BLaER1 treated with 17β-estradiol and CSF1 and Interleukin-3, amounts not matched to agents 10 nM and 100 nM (cell line): Measurements from ENCODE around the gene PADI1.

Source experiments
- H3K27ac ChIP-seq, 11 experiments: shearing (Covaris generic); formaldehyde crosslinking; 2 replicates each; pipeline ENCODE4 v1.8.1; 2022
- H3K27me3 ChIP-seq, 11 experiments: shearing (Covaris generic); formaldehyde crosslinking; 2 replicates each; pipeline ENCODE4 v1.8.1; 2022
- H3K36me3 ChIP-seq, 11 experiments: shearing (Covaris generic); formaldehyde crosslinking; 2 replicates each; pipeline ENCODE4 v1.8.1; 2022
- H3K4me1 ChIP-seq, 10 experiments: shearing (Covaris generic); formaldehyde crosslinking; 2 replicates each; pipeline ENCODE4 v1.8.1; 2022
- H3K4me2 ChIP-seq, 11 experiments: shearing (Covaris generic); formaldehyde crosslinking; 2 replicates each; pipeline ENCODE4 v1.8.1; 2022
- H3K4me3 ChIP-seq, 10 experiments: shearing (Covaris generic); formaldehyde crosslinking; 2 replicates each; pipeline ENCODE4 v1.8.1; 2022
- H3K9ac ChIP-seq, 11 experiments: shearing (Covaris generic); formaldehyde crosslinking; 2 replicates each; pipeline ENCODE4 v1.8.1; 2022
- H3K9me3 ChIP-seq, 11 experiments: shearing (Covaris generic); formaldehyde crosslinking; replicated peaks in 1 of 11; 2 replicates each; pipeline ENCODE4 v1.8.1; 2022
- H4K20me1 ChIP-seq, 11 experiments: shearing (Covaris generic); formaldehyde crosslinking; 2 replicates each; pipeline ENCODE4 v1.8.1; 2022
- Cebpa-rat ChIP-seq, 11 experiments: shearing (Covaris generic); IDR thresholded peaks; 2 replicates each; pipeline ENCODE4 v1.8.1; 2022

The PADI1 gene

GRCh38 chr1:17207966-17208418 is 3.1 kb downstream of the PADI1 start:
- peak overlapping the region in 5 of 11 experiments; percentile 5 to 41 (median 23); a peak in 5 of 22 replicates for H3K9ac ChIP-seq
- peaks cover 0 to 22% (median 2%) of the 10 kb centered on the region in 11 experiments; a peak in 11 of 22 replicates for H3K27me3 ChIP-seq
- TF ChIP-seq Cebpa-rat (IDR thresholded peaks at IDR 0.05), result no peak
- peak overlapping the region; percentile 73 to 97 (median 88) for H3K4me2 ChIP-seq
- H3K27ac ChIP-seq, result peak overlapping the region in 9 of 11 experiments; percentile 11 to 62 (median 34); a peak in 11 of 22 replicates
- no peaks in the 10 kb centered on the region for H3K36me3 ChIP-seq
- peaks cover 0 to 12% (median 0%) of the 10 kb centered on the region in 11 experiments; a peak in 3 of 22 replicates for H4K20me1 ChIP-seq
- 0 out of 20 replicates have a peak overlapping the region, but pooled peaks of 1 of the 10 experiments have one; percentile 34 for H3K4me3 ChIP-seq
- peaks cover 43 to 71% (median 67%) of the 10 kb centered on the region in 10 experiments for H3K4me1 ChIP-seq
- H3K9me3 ChIP-seq, result no peaks in the 10 kb centered on the region

- H3K9me3 ChIP-seq, result no peaks in the 10 kb centered on the region
- peak overlapping the region in 1 of 11 experiments; percentile 14; a peak in 2 of 22 replicates for H3K9ac ChIP-seq
- peaks cover 0 to 28% (median 7%) of the 10 kb centered on the region in 11 experiments; a peak in 15 of 22 replicates for H3K27me3 ChIP-seq
- H3K4me2 ChIP-seq, result peak overlapping the region; percentile 73 to 97 (median 88)
- H4K20me1 ChIP-seq, result peaks cover 0 to 12% (median 0%) of the 10 kb centered on the region in 11 experiments; a peak in 3 of 22 replicates
- TF ChIP-seq Cebpa-rat (IDR thresholded peaks at IDR 0.05), result no peak
- H3K27ac ChIP-seq, result peak overlapping the region in 6 of 11 experiments; percentile 17 to 62 (median 40); a peak in 7 of 22 replicates
- H3K4me1 ChIP-seq, result peaks cover 47 to 76% (median 72%) of the 10 kb centered on the region in 10 experiments
- H3K4me3 ChIP-seq, result no peak overlapping the region
- H3K36me3 ChIP-seq, result no peaks in the 10 kb centered on the region
Observed at GRCh38 chr1:17208546-17208945, 3.6 kb downstream of the PADI1 start.

GRCh38 chr1:17209430-17209829 is 4.5 kb downstream of the PADI1 start:
- Histone ChIP-seq H3K27ac (no peak overlapping the region), H3K36me3 (no peaks in the 10 kb centered on the region), H3K4me3 (no peak overlapping the region), H3K27me3 (peaks cover 0 to 33% (median 11%) of the 10 kb centered on the region in 11 experiments; a peak in 15 of 22 replicates), H3K9me3 (no peaks in the 10 kb centered on the region), H3K4me2 (peak overlapping the region in 9 of 11 experiments; percentile 73 to 97 (median 90); a peak in 18 of 22 replicates), H4K20me1 (peaks cover 0 to 12% (median 0%) of the 10 kb centered on the region in 11 experiments; a peak in 3 of 22 replicates), H3K4me1 (peaks cover 47 to 85% (median 81%) of the 10 kb centered on the region in 10 experiments), H3K9ac (no peak overlapping the region)
- no peak for TF ChIP-seq Cebpa-rat (IDR thresholded peaks at IDR 0.05)

GRCh38 chr1:17210176-17210575 is 5.2 kb downstream of the PADI1 start:
- Histone ChIP-seq H3K27ac (no peak overlapping the region), H4K20me1 (peaks cover 0 to 14% (median 0%) of the 10 kb centered on the region in 11 experiments; a peak in 3 of 22 replicates), H3K9ac (no peak overlapping the region), H3K4me3 (no peak overlapping the region), H3K36me3 (no peaks in the 10 kb centered on the region), H3K27me3 (peaks cover 0 to 33% (median 11%) of the 10 kb centered on the region in 11 experiments; a peak in 15 of 22 replicates), H3K4me1 (peaks cover 47 to 93% (median 88%) of the 10 kb centered on the region in 10 experiments), H3K4me2 (peak overlapping the region in 9 of 11 experiments; percentile 60 to 97 (median 91); a peak in 18 of 22 replicates), H3K9me3 (no peaks in the 10 kb centered on the region)
- no peak for TF ChIP-seq Cebpa-rat (IDR thresholded peaks at IDR 0.05)

DNA sequence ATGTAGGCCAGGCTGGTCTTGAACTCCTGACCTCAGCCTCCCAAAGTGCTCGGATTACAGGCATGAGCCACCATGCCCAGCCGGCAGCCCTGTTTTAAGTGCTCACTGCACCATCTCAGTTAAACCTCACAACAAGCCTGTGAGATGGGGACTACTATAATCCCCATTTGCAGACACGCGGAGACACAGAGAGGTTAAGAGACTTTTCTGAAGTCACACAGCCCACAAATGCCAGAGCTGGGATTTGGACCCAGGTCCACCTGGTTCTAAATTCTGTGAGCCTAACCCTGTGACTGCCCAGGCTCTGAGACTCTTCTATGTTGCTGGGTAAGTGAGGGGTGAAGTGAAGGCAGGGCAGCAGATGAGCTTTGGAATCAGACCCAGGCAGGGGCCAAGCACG is 6.4 kb downstream of the PADI1 start:
- no peak overlapping the region for H3K9ac ChIP-seq
- peak overlapping the region in 9 of 11 experiments; percentile 85 to 97 (median 92); a peak in 17 of 22 replicates for H3K4me2 ChIP-seq
- no peaks in the 10 kb centered on the region for H3K9me3 ChIP-seq
- no peak for TF ChIP-seq Cebpa-rat (IDR thresholded peaks at IDR 0.05)
- H3K27ac ChIP-seq, result no peak overlapping the region
- peaks cover 0 to 14% (median 0%) of the 10 kb centered on the region in 11 experiments; a peak in 3 of 22 replicates for H4K20me1 ChIP-seq
- H3K27me3 ChIP-seq, result peaks cover 0 to 33% (median 11%) of the 10 kb centered on the region in 11 experiments; a peak in 15 of 22 replicates
- H3K36me3 ChIP-seq, result no peaks in the 10 kb centered on the region
- H3K4me3 ChIP-seq, result no peak overlapping the region
- peaks cover 47 to 91% (median 87%) of the 10 kb centered on the region in 10 experiments for H3K4me1 ChIP-seq

DNA sequence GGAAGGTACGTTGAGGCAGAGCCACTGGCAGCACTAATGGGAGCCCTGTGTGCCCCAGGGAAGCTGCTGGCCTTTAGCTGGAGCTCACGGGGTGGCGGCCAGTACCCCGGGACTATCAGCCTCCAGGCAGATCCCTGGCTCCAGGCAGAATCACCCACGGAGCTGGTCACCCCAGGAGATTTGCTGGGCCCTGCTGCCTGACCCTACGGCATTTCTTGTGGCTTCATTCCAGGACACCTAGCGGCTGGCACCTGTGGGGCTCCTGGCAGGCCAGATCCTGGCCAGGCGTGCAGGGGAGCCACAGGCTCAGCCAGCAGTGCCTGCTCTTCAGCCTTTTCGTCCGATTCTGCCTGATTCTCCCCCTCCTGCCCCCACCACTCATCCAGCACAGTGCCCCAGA is 7.1 kb downstream of the PADI1 start:
- Histone ChIP-seq H3K4me3 (no peak overlapping the region), H3K4me2 (peak overlapping the region; percentile 80 to 97 (median 91); a peak in 21 of 22 replicates), H3K27me3 (peaks cover 0 to 33% (median 11%) of the 10 kb centered on the region in 11 experiments; a peak in 15 of 22 replicates), H4K20me1 (peaks cover 0 to 14% (median 0%) of the 10 kb centered on the region in 11 experiments; a peak in 3 of 22 replicates), H3K27ac (no peak overlapping the region), H3K36me3 (no peaks in the 10 kb centered on the region), H3K9me3 (no peaks in the 10 kb centered on the region), H3K4me1 (peaks cover 42 to 84% (median 80%) of the 10 kb centered on the region in 10 experiments), H3K9ac (peak overlapping the region in 3 of 11 experiments; percentile 23 to 45 (median 25); a peak in 3 of 22 replicates)
- no peak for TF ChIP-seq Cebpa-rat (IDR thresholded peaks at IDR 0.05)

DNA sequence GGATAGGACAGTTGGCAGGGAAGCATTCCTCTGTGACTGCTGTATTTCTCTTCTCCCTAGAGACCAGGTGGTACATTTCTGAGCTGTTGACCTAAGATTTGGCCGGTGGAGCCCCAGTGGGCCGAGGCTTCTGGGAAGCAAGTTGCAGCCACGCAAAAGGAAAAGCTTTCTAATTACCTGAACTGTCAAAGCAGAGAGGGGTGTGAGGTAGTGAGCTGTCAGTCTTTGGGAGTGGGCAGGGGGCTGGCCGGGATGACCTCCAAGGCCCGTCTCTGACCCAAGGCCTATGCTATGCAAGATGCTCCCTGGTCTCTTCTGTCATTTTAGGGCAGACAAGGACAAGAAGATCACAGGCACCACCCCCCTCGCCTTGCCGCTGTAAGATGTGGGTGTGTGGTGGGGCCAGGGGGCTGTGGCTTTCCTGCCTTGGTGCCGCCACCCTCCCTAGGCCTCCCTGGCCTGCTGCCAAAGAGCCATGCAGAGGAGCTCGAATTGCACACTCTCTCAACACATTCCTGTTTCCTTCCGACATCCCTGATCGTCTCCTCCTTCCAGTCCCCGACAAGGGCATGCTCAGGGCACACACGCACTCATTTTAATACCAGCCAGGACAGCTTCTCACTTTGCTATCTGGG is 7.7 kb downstream of the PADI1 start:
- peak in 3 of 11 experiments; percentile 10 to 30 (median 23); a peak in 3 of 22 replicates for TF ChIP-seq Cebpa-rat (IDR thresholded peaks at IDR 0.05)
- Histone ChIP-seq H3K4me3 (peak overlapping the region in 3 of 10 experiments; percentile 5 to 41 (median 20); a peak in 4 of 20 replicates), H3K27ac (no peak overlapping the region), H3K4me1 (peaks cover 36 to 78% (median 75%) of the 10 kb centered on the region in 10 experiments), H3K4me2 (peak overlapping the region; percentile 80 to 97 (median 91)), H3K27me3 (peaks cover 0 to 33% (median 11%) of the 10 kb centered on the region in 11 experiments; a peak in 15 of 22 replicates), H3K9me3 (no peaks in the 10 kb centered on the region), H4K20me1 (peaks cover 0 to 14% (median 0%) of the 10 kb centered on the region in 11 experiments; a peak in 3 of 22 replicates), H3K36me3 (no peaks in the 10 kb centered on the region), H3K9ac (peak overlapping the region in 5 of 11 experiments; percentile 9 to 48 (median 24); a peak in 7 of 22 replicates)

GRCh38 chr1:17213148-17213781 is 8.3 kb downstream of the PADI1 start:
- Histone ChIP-seq H3K4me1 (peaks cover 29 to 72% (median 68%) of the 10 kb centered on the region in 10 experiments), H3K9me3 (no peaks in the 10 kb centered on the region), H3K27ac (no peak overlapping the region), H3K36me3 (no peaks in the 10 kb centered on the region), H3K27me3 (peaks cover 0 to 33% (median 11%) of the 10 kb centered on the region in 11 experiments; a peak in 15 of 22 replicates), H3K4me3 (0 out of 20 replicates have a peak overlapping the region, but pooled peaks of 1 of the 10 experiments have one; percentile 41), H4K20me1 (peaks cover 0 to 14% (median 0%) of the 10 kb centered on the region in 11 experiments; a peak in 3 of 22 replicates), H3K4me2 (peak overlapping the region; percentile 80 to 97 (median 91)), H3K9ac (peak overlapping the region in 1 of 11 experiments; percentile 9; a peak in 1 of 22 replicates)
- TF ChIP-seq Cebpa-rat (IDR thresholded peaks at IDR 0.05), result peak in 1 of 11 experiments; percentile 4; a peak in 2 of 22 replicates
